Iris pigment epithelial cell (primary cell): ENCODE measurements around the gene ST6GALNAC3.

Experiments used
- DNase-seq: peaks from one replicate; pipeline ENCODE4 v3.0.0-alpha.2; 2011; ENCODE audit warnings: low read depth

ST6GALNAC3 gene

DNA sequence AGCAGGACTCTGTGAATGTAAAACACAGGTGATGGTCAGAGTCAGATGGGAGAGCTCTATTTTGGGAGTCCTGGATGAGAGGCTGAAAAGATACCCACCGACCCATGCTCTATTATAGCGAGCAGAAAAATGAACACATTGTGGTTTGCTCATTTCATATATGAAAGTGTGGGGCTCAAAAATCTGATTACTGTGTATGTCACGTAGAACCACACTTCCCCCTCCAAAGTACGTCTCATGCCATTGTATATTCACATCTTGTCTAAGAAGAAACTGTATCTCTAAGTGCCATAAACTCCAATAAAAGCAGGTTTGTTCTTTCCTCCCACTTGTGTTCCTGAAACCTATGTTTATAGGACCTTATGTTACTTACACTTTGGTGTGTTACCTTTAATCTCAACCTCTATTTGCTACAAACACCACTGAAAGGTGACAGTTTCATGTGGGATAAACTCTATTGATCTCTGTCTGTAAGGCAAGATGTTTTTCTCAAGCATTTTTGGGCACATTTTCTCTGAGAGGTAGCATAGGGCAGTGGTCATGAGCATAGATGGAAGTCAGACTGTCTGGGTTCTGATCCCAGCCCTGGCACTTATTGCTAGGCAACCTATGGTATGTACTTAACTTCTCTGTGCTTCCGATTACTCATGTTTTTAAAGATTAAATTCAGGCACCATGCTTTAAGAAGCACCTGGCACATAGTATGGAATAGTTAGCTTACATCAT lies 214.4 kb downstream of the ST6GALNAC3 start:
- no peak for DNase-seq

DNA sequence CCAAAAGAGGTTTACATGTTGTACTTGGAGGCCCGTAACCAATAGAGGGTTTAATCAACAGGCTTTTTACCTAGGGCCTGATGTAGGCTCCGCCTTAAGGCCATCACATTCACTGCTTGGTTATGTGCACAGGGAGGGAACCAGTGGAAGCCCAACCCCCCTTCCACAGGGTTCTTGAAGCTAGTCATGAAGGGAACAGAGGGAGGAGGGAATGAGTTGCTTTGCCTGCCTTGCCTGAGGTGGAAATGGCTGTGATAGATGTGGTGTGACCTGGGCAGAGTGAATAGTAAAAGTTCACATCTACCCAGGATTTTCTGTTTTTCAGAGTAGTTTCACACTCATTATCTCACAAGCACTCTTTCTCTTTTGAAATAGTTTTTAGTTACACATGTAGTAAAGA lies 215.1 kb downstream of the ST6GALNAC3 start:
- DNase-seq, result no peak

DNA sequence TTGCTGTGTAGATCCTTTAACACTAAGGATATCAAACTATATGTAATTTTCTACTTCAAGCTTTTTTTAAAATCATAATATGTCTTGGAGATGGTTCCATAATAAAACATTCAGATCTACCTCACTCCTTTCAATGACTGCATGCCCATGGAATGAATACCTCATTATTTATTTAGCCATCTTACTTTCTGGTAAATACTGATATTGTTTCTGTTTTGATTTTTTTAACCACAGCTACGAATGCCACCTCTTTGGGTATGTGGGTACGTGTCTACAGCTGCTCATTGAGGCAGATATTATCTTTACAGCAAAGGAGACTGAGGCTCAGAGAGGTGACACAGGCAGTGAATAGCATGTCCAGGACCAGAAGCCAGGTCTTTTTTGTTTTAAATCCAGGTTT lies 215.7 kb downstream of the ST6GALNAC3 start:
- no peak for DNase-seq

DNA sequence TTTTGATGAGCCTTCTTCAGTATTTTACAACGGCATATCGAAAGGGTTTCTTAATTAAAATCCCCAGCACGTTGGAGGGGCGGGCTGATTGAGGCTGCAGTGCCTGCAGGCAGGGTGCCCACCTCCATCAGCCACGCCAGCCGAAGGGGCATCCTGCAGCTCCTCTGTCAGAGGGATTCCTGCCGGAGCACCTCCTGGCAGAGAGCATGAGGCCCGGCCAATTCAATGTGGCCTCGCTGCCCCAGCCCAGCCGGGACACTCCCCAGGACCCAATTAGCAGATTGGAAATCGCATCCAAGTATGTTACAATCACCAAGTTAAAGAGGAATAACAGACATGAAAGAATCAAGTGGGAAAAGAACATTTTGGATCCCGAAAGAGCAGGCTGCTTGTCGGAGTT lies 216.6 kb downstream of the ST6GALNAC3 start:
- no peak for DNase-seq

DNA sequence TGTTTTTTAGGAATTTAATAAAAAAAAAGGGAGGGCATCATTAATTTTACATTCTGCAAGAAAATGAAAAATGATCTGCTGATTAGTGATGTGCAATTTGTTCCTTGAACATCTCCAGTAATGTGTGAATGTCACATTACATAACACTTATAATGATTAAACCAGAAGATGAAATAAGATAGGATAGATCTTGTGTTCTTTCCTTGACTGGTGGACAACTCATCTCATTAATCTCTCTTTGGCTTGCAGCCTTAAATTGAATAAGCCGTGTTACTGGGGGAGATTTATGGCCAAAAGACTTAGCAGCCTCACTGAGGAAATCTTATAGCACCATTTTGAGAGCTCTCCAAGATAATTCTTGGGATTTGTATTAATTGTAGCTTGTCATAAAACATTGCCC lies 217.2 kb downstream of the ST6GALNAC3 start:
- DNase-seq, result no peak

DNA sequence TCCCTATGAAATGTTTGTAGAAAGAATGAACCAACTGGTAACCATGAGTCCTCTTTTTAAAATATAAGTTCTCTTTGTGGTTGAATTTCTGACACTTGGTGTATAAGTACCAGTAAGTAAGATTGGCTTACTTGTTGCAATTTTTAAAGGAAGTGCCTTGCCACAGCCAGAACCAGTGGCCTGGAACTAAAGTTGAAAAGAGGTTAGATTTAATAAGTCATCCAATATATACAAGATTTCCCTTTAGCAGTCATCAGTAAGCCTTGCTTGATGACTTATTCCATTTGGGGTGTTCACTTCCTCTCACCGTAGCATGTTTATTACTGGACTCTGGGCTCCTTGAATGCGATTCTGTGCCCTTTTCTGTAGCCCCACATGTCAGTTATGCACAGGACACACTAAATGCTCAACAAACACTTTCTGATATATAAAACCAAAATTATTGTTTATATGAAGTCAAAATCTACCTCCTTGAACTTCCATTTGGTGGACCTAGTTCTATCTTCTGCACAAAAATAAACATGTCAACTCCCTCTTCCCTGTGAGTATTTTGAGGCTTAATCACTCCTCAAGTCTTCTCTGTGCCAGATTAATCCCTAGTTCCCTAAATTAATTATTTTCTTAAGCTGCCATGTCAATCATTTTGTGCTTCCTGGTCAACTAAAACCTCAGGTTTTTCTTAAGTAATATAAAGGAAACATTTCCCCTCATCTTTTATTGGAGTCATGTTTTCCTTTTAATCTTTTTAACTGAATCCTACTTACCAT lies 218.1 kb downstream of the ST6GALNAC3 start:
- DNase-seq, result no peak

DNA sequence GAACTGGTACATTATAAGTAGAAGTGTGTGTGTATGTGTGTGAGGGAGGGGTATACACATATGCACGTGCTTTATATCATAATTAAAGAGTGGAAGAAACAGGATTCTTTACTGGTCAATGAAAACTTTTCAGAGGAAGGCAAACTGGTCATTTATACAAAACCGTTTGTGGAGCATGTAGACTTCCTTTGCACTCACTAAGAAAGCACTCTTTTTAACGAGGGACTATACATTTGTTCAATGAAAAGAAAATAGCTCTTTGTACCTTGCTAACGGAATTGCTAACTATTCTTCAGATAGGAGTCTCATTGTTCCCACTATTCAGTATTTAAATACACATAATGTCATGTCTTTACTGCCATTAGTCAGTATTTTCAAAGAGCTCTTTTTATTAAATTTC lies 219.3 kb downstream of the ST6GALNAC3 start:
- DNase-seq, result no peak

DNA sequence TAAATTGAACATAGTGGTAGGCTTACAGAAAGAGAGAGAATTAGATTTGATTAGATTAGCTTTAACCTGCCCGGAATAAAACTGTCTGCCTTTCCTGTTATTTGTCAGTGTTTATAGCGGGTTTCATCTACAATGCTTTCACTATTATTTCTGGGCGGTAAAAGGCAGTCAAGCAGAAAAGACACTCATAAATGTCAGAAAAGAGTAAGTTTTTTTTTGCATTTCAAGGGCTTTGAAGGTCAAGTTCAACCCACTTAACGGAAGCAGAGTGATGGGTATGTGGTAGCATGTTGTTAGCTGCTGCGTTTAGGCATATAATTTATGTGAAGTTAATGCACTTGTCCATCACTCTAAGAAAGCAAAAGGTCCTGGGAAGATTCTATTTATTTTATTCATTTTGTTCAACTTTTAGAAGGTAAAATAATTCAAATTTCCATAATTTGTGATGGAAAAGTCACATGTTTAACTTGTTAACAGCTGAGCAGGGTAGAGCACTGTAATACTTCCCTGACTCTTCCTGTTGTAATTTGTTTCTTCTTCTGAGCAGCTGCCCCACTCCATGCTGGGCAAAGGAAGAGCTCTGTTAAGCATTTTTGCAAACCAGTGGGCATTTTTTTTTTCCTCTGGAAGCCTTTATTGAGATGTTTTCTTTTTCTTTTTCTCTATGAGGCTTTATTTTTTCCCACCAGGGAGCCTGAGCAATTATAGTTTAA lies 220.1 kb downstream of the ST6GALNAC3 start:
- no peak for DNase-seq

DNA sequence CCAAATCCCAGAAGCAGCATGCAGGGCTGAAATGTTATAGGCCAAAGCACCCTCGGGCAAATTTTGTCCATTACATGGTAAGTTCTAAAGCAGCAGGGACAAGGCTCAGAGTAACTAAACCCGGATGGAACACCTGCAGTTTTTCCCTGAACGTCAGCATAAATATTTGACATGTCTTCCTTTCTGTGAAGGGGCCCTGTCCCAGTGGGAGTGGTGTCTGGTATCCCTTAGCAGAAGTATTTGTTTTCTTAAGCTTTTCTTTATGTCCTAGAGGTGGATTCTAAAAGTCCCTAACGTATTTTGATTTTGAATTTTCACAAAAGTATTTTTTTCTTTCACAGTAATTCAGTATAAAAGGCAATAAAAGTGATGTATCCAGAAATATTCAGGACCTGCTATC lies 223.9 kb downstream of the ST6GALNAC3 start:
- DNase-seq, result no peak

DNA sequence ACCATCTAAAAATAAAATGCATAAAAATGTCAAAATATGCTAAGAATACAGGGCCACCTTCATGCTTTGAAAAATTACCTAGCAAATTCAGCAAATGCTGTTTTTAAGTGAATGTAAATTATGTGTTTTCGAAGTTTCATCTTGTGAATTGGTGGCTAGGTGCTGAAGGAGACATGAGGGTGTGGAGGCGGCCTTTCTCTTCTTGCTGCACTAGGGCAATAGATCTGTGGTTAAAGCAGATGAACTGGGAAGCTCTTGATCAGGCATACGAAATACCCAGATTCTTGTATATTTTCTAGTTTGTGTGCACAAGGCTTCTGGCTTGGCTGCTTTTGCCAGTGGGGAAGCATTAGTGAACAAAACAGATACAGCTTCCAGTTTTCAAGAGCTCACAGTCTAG lies 224.5 kb downstream of the ST6GALNAC3 start:
- DNase-seq, result no peak

DNA sequence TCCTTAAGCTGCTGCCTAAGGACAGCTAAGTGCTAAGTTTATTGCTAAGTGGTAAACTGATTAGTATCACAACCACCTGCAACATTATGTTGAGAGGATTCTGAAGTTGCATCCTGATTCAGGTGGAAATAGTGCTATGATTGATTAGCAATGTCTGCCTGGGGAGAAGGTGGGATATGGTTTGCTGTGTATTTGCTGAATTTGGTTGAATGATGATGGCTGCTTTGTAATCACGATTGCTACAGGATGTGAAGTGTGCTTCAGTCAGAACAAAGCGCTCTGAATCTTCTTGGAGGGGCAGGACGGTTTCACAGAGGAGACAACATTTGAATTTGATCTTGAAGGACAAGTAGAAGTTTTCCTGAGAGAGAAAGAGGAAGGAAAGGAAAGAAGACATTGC lies 226.0 kb downstream of the ST6GALNAC3 start:
- no peak for DNase-seq

DNA sequence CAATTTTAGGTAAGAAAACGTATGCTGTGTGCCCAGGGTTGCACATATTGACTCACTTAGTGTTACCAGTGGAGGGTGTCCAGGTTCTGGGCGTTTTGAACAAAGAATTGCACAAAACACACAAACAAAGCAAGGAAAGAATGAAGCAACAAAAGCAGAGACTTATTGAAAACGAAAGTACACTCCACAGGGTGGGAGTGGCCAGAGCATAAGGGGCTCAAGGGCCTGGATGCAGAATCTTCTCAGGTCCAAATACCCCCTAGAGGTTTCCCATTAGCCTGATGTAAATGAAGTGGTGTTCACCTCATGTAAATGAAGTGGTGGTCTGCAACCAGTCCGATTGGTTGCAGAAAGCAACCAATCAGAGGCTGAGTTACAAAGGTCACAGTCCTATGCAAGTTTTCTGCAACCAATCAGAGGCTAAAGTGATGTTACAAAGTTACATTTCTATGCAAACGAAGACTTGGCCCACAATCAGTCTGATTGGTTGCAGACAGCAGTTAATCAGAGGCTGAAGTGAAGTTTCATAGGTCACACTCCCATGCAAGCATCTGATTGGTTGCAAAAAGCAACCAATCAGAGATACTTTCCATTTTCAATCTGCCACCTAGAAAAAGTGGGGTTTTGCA lies 228.3 kb downstream of the ST6GALNAC3 start:
- DNase-seq, result no peak

DNA sequence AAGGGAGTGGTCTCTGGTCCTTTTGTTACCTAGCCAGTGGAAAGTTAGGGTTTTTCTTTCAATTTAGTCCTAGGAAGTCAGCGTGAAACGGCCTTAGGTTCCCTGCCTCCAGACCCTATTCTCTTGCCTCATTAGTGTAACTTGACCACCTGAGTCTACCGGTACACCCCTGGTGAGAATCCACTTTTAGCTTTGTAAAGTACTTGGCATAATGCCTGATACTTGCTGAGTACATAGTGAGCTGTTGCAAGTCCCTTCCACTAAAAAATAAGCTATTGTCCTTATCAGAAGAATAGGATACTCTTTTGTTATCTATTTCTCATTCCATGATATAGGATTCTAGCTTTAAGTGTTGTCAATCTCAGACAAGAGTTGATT lies 228.8 kb downstream of the ST6GALNAC3 start:
- no peak for DNase-seq

DNA sequence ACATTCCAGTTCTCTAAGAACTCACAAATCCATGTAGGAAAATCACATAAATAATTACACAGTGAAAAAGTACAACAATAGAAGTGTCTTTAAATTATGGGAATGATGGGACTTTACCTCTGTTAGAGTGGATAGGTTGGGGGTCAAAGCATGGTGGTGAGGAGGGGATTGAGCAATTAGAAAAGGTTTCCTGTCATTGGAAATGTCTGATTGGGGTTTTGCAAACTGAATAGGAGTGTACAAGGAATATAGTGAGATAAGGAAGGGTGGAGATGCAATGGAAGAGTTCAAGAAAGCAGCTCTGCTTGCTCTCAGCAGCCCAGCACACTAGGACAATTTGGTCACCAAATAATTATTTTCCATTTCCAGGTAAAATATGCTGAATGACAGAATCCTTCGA lies 238.8 kb downstream of the ST6GALNAC3 start:
- no peak for DNase-seq

DNA sequence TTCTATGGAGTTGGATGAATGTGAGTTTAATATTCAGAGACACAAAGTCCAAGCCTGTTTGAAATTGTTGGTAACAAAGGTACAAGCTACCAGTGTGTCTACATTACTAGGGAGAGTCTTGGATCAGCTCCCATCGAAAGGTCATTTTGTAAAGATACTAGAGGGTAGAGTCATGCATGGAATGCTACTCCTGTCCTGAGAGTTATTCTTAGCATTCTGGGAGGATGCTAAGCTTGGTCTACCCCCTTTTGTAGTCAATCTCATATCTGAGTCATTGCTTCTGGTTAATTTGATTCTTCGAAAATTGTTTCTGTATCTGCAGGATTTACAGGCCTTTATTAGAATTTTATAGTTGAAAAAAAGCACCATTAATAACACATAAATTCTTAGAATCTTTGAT lies 240.2 kb downstream of the ST6GALNAC3 start:
- DNase-seq, result no peak

DNA sequence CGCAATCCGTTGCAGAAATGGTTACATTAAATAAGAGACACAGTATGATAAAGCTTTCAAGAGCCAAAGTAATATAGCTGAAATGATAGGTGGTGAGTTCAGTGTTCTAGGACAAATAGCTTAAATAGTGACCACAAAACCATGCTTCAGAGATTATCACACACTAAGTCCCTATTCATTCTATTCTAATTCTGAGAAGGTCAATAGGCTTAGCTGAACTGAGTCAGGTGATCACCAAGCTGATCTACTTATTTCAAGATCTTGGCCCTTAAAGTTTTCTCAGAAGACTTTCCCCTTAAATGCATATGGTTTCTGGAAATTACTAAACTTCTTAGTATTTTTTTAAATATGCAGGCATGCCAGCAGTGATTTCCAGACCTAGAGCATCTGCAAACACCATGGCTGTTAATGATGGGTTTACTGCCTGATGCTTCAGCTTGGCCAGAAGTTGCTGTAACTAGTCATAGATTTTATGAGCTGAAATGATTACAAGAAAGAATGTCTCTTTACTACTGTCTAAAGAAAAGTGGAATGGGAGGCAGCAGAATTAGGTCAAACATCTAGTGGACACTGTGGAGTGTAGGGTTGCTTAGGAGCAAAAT lies 242.9 kb downstream of the ST6GALNAC3 start:
- no peak for DNase-seq

DNA sequence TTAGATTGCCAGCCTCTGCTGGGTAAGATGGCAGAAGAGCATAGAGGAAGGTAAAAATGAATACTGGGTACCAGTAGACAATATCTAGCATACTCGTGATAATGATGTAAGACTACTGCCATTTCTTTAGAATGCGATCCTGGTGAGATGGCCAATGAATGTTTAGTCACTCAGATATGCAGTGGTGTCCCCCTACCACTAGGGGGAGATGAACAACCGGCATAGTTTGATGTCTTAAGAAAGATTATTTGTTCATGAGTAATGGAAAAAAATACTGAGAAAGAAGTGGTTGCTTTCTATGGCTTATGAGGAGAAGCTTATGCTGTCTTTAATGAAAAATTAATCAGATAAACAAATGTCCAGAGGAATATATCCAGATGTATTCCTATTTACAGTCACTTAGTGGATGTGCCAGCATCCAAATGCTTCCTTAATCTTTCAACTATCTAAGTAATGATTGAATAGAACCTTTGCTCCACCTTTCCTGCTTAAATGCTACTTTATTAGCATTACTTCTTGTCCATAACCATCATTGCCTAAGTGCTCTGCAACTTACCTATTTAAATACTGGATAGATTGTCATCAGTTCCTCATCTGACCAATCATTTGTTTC lies 256.6 kb downstream of the ST6GALNAC3 start:
- DNase-seq, result peak; percentile 81

DNA sequence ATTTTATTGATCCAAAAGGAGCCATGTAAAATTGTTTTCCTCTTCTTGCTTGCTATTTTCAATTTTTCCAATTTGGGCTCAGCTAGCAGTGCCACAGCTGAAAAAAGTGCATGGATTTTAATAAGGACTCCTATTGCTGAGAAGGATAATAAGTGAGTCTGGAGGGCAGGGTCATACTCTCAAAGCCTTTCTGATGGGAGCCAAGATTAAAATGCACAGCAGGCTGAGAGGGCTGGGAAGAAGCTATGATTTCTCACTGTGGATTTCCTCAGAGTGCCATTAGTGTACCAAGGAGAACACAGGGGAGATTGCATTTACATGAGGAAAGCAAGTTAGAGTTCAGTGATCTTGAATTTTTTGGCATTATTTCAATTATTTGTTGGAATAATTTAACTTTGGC lies 261.3 kb downstream of the ST6GALNAC3 start:
- DNase-seq, result no peak

DNA sequence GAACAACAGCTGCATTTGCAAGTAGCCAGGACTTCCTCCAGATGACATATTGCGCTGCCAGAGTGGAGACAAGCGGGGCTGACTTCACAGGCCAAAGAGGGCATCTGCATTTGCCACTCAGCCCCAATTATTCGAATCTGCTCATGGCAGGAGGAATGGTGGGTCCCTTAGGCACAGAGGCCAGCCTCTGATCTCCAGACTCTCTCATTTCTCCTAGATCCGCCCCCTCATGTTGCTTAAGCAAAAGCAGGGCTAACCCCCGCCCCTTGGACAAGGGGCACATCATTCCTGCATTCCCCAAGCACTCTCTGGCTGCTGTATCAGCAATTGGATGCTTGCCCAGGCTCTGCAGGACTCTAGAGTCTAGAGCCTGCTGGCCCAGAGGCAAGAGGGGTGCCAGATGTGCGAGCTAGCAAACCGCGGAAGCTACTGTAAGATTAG lies 262.4 kb downstream of the ST6GALNAC3 start:
- DNase-seq, result peak; percentile 72

DNA sequence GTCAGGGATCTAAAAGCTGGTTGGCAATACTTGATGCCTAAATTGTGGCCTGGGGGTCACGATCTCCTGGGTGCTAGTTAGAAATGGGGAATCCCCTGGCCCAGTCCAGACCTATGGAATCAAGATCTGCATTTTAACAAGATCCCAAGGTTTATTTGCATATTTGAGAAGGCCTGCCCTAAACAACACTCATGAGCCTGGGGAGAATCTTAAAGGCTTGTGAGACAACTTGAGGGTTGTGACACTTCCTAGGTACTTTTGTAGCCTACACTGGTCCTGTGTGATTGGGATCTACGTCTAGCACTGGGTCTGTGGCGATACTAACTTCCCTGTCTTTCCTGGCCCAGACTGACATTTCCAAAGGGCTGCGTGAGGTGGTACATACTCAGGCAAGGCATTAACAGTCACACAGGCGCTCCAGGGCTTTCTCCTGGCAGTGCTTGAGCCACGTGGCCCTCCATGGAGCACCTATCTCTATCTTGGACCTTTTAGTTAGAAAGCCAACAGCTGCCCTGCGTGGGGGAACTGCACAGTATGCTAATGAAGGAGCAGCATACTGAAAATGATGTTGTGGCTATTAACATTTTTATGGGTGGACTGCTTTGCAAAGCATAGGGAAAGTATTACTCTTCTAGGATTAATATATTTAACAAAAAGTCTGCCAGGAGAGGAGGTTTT lies 263.1 kb downstream of the ST6GALNAC3 start:
- no peak for DNase-seq

DNA sequence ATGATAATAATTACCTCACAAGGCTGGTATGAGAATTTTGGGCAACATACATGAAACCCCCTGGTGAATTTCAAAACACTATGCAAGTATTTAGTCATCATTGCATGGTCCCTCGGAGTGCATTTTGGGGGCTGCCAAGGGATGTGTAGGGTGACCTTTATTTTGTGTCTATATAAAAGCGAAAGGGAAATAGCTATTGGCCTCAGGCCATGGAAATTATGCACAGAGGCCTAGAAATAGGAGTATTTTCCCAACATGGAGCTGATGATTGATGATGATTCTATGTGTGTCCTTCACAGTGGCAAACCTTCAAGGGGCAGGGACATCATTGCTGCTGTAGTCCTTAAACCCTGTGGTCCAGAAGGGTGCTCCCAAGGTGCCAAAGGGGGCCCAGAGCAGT lies 265.5 kb downstream of the ST6GALNAC3 start:
- no peak for DNase-seq
